ENCODE results near the gene TET1. TPM values are rescaled to one million over a fixed set of nuclear protein-coding genes. Genes with fewer than 3 reads are reported as not detected.
A peak's percentile ranks its signal among the peaks of the same experiment; 100 is the strongest.
"Not testable (repeated sequence)": the region's sequence is repeated elsewhere in the genome, so short reads cannot be mapped to it uniquely, and the experiment has no call there.

The TET1 gene
- total RNA-seq, 6 donors from 2014 or later, result 0.55 to 2.0 (median 1.2) TPM

DNA sequence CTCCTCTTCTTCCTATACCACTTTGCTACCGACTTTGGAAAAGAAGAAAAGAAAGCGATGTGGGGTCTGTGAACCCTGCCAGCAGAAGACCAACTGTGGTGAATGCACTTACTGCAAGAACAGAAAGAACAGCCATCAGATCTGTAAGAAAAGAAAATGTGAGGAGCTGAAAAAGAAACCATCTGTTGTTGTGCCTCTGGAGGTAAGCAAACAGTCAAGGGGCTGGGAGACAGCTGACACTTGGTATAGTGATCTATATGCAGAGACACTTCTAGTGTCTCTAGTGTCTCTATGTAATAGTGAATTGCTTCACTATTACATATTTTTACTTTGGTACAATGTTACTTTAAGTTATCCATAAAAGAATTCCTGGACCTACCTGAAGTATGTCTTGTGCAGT, 13.9 kb downstream of the TET1 start:
- DNase-seq (no peak), ATAC-seq (ENCODE audit: low FRiP score in 2 of 2) (no peak)
- TF ChIP-seq POLR2AphosphoS5 (IDR thresholded peaks at IDR 0.05), result no peak
- Histone ChIP-seq H3K36me3 (no peaks in the 10 kb centered on the region), H3K27me3 (no peaks in the 10 kb centered on the region), H3K4me1 (no peaks in the 10 kb centered on the region), H3K4me3 (no peak overlapping the region), H3K9me3 (no peaks in the 10 kb centered on the region), H3K27ac (no peak overlapping the region)
- 93 to 97% methylated on average over 2 of the region's 2 CpGs for WGBS, 2 donors

DNA sequence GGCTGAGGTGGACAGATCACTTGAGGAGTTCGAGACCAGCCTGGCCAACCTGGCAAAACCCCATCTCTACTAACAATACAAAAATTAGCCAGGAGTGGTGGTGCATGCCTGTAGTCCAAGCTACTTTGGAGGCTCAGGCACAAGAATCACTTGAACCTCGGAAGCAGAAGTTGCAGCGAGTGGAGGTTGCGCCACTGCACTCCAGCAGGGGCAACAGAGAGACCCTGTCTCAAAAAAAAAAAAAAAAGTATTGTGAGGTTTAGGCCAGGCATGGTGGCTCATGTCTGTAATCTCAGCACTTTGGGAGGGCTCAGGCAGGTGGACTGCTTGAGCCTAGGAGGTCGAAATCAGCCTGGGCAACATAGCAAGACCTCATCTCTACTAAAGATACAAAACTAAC, 16.0 kb downstream of the TET1 start:
- H3K4me1 ChIP-seq, result no peaks in the 10 kb centered on the region
- DNase-seq (no peak), ATAC-seq (ENCODE audit: low FRiP score in 2 of 2) (no peak)
- H3K36me3 ChIP-seq, result no peaks in the 10 kb centered on the region
- WGBS, 2 donors, result 81 to 89% methylated on average over 4 to 5 of the region's 5 CpGs
- no peaks in the 10 kb centered on the region for H3K27me3 ChIP-seq
- H3K4me3 ChIP-seq, result no peak overlapping the region
- no peak overlapping the region for H3K27ac ChIP-seq
- H3K9me3 ChIP-seq, result no peaks in the 10 kb centered on the region
- TF ChIP-seq EP300 (IDR thresholded peaks at IDR 0.05) (no peak), POLR2AphosphoS5 (IDR thresholded peaks at IDR 0.05) (no peak), POLR2A (IDR thresholded peaks at IDR 0.05) (no peak)
- TF ChIP-seq, protein P1, sequence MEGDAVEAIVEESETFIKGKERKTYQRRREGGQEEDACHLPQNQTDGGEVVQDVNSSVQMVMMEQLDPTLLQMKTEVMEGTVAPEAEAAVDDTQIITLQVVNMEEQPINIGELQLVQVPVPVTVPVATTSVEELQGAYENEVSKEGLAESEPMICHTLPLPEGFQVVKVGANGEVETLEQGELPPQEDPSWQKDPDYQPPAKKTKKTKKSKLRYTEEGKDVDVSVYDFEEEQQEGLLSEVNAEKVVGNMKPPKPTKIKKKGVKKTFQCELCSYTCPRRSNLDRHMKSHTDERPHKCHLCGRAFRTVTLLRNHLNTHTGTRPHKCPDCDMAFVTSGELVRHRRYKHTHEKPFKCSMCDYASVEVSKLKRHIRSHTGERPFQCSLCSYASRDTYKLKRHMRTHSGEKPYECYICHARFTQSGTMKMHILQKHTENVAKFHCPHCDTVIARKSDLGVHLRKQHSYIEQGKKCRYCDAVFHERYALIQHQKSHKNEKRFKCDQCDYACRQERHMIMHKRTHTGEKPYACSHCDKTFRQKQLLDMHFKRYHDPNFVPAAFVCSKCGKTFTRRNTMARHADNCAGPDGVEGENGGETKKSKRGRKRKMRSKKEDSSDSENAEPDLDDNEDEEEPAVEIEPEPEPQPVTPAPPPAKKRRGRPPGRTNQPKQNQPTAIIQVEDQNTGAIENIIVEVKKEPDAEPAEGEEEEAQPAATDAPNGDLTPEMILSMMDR (IDR thresholded peaks at IDR 0.05), result no peak

DNA sequence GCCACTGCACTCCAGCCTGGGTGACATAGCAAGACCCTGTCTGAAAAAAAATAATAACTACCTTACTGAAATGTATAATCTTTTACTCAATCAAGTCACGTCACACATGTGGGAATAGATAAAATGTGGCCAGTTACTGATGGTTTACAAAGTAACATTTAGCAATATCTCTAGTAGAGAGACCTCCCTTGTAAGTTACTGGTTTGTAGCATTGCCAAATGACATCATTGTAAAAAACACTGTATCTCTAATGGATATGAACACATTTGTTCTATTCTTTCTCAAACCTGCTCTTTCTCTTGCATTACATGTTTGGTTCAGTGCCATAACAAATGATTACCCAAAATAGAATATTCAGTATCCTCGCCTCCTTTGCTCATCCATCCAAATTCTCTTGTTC, 18.8 kb downstream of the TET1 start:
- WGBS, 2 donors, result 80 to 81% methylated on average over 2 of the region's 2 CpGs
- Histone ChIP-seq H3K9me3 (no peaks in the 10 kb centered on the region), H3K27me3 (no peaks in the 10 kb centered on the region), H3K27ac (no peak overlapping the region), H3K4me3 (no peak overlapping the region), H3K36me3 (no peaks in the 10 kb centered on the region), H3K4me1 (no peaks in the 10 kb centered on the region)
- DNase-seq (no peak), ATAC-seq (ENCODE audit: low FRiP score in 2 of 2) (peak in 1 of 2 donors; percentile 51)
- no peak for TF ChIP-seq POLR2A (IDR thresholded peaks at IDR 0.05)

DNA sequence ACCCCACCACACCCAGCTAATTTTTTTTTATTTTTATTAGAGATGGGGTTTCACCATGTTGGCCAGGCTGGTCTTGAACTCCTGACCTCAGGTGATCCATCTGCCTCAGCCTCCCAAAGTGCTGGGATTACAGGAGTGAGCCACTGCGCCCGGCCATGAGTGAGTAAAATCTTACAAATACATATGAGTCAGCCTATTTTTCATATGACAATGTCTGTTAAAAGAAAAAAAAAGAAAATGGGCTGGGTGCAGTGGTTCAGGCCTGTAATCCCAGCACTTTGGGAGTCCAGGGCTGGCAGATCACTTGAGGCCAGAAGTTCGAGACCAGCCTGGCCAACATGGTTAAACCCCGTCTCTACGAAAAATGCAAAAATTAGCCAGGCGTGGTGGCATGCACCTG, 24.1 kb downstream of the TET1 start:
- H3K36me3 ChIP-seq; H3K27ac ChIP-seq; DNase-seq; ATAC-seq (ENCODE audit: low FRiP score in 2 of 2); H3K9me3 ChIP-seq; H3K4me3 ChIP-seq; H3K4me1 ChIP-seq; H3K27me3 ChIP-seq: not testable (repeated sequence)
- 96 to 98% methylated on average over 6 of the region's 6 CpGs for WGBS, 2 donors

DNA sequence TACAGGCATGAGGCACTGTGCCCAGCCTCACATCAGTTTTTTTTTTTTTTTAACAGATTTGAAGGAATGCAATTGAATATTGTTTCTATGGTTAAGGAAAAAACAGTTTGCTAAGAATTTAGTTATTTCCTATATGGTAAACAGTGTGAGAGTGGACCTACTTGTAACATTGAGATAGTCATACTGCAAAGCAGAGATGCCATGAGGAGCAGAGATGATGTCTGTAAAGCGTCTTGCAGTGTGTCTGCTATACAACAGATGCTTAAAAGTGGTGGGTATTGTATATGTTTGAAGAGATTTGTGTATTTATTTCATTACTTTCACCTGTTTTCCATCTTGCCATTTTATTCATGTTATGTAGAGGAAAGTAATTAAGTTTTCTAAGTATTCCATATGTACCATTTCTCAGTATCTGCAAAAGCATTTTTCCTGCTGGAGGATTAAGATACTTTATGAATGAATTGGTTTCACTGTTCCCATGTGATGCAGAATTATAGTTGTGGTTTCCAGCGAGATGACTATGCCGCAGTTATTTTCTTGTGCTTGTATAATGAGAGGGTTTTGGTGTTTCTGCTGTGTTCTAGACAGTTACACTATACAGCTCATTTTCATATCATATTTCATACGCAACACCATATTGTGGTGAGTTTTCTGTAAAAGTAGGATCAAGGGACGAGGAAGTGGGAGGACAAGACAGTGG, 26.6 kb downstream of the TET1 start:
- Histone ChIP-seq H3K27me3 (no peaks in the 10 kb centered on the region), H3K27ac (no peak overlapping the region), H3K4me3 (no peak overlapping the region), H3K36me3 (no peaks in the 10 kb centered on the region), H3K4me1 (no peaks in the 10 kb centered on the region), H3K9me3 (no peaks in the 10 kb centered on the region)
- DNase-seq (no peak), ATAC-seq (ENCODE audit: low FRiP score in 2 of 2) (no peak)
- TF ChIP-seq POLR2A (IDR thresholded peaks at IDR 0.05) (no peak), EP300 (IDR thresholded peaks at IDR 0.05) (no peak), POLR2AphosphoS5 (IDR thresholded peaks at IDR 0.05) (no peak)
- WGBS, 2 donors, result 91 to 95% methylated on average over 5 of the region's 5 CpGs

DNA sequence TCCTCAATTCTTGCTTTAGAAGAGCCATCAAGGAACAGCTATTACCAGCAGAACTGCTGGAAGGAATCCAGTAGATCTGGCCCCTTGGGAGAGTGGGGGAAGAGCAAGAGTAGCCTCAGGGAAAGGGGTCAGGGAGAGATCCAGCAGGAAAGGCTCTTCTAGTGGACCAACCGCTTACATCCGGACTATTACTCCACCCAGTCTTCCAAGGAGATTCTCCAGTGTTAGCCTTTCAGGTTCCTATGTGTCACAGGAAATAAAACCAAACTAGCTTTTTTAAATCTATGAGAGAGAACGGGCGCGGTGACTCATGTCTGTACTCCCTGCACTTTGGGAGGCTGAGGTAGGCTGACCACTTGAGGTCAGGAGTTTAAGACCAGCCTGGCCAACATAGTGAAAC, 34.3 kb downstream of the TET1 start:
- Histone ChIP-seq H3K9me3 (no peaks in the 10 kb centered on the region), H3K36me3 (no peaks in the 10 kb centered on the region), H3K27me3 (no peaks in the 10 kb centered on the region), H3K4me1 (peaks cover 3 to 7% (median 4%) of the 10 kb centered on the region in 4 donors), H3K27ac (no peak overlapping the region), H3K4me3 (no peak overlapping the region)
- no peak for DNase-seq
- 70 to 93% methylated on average over 5 of the region's 5 CpGs for WGBS, 2 donors
- ATAC-seq (ENCODE audit: low FRiP score in 2 of 2), result no peak
- no peak for TF ChIP-seq EP300 (IDR thresholded peaks at IDR 0.05)
- no peak for TF ChIP-seq POLR2A (IDR thresholded peaks at IDR 0.05)
- no peak for TF ChIP-seq POLR2AphosphoS5 (IDR thresholded peaks at IDR 0.05)
- TF ChIP-seq, protein P1 (IDR thresholded peaks at IDR 0.05), result no peak

DNA sequence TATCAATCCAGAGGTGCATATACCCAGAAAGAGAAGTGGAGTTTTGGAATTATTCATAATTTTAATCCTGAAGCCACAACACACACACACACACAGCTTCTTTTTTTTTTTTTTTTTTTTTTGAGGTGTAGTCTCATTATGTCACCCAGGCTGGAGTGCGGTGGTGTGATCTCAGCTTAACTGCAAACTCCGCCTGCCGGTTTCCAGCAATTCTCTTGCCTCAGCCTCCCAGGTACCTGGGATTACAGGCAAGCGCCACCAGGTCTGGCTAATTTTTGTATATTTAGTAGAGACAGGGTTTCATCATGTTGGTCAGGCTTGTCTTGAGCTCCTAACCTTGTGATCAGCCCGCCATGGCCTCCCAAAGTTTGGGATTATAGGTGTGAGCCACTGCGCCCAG, 35.4 kb downstream of the TET1 start:
- DNase-seq, result no peak
- ATAC-seq (ENCODE audit: low FRiP score in 2 of 2), result no peak
- WGBS, 2 donors, result 96 to 99% methylated on average over 6 of the region's 6 CpGs

More for the DNA sequence above, 35.4 kb downstream of the TET1 start:
- Histone ChIP-seq H3K9me3 (no peaks in the 10 kb centered on the region), H3K4me3 (no peak overlapping the region), H3K4me1 (peaks cover 5 to 15% (median 11%) of the 10 kb centered on the region in 4 donors), H3K36me3 (no peaks in the 10 kb centered on the region), H3K27ac (no peak overlapping the region), H3K27me3 (no peaks in the 10 kb centered on the region)
- no peak for TF ChIP-seq EP300 (IDR thresholded peaks at IDR 0.05)
- no peak for TF ChIP-seq POLR2A (IDR thresholded peaks at IDR 0.05)
- TF ChIP-seq, protein P1 (IDR thresholded peaks at IDR 0.05), result no peak
- TF ChIP-seq POLR2AphosphoS5 (IDR thresholded peaks at IDR 0.05), result no peak
